GM12801 (cell line): ENCODE data around the gene ZNF827.

ENCODE experiments used
- CTCF ChIP-seq: IDR thresholded peaks from one replicate; pipeline ENCODE4 v1.5.1; 2011; ENCODE audit warnings: control low read depth; ENCODE audit not compliant: insufficient read length; ENCODE audit errors: extremely low read depth

The ZNF827 gene

GRCh38 chr4:145931403-145931802 lies 7.2 kb downstream of the ZNF827 start:
- no peak for TF ChIP-seq CTCF

- no peak for TF ChIP-seq CTCF
These were observed 8.0 kb downstream of the ZNF827 start for GRCh38 chr4:145930592-145930991.

GRCh38 chr4:145929415-145930178 lies 9.0 kb downstream of the ZNF827 start:
- no peak for TF ChIP-seq CTCF

GRCh38 chr4:145928748-145929147 lies 9.9 kb downstream of the ZNF827 start:
- TF ChIP-seq CTCF, result no peak

- TF ChIP-seq CTCF, result no peak
These were observed 11.6 kb downstream of the ZNF827 start for GRCh38 chr4:145927030-145927429.

- no peak for TF ChIP-seq CTCF
These were observed 17.4 kb downstream of the ZNF827 start for GRCh38 chr4:145921231-145921630.

- no peak for TF ChIP-seq CTCF
These were observed 18.4 kb downstream of the ZNF827 start for GRCh38 chr4:145920205-145920604.
